Umbilical cord (tissue), 2 donors: Measurements from ENCODE around the gene CACNB4. TPM values are rescaled to one million over a fixed set of nuclear protein-coding genes. Genes with fewer than 3 reads are reported as not detected.
"Not testable (repeated sequence)": the region's sequence is repeated elsewhere in the genome, so short reads cannot be mapped to it uniquely, and the experiment has no call there.

Source experiments
- DNase-seq: peaks from one replicate; pipeline ENCODE4 v3.0.0-alpha.2; 2015; ENCODE audit warnings: low spot score
- total RNA-seq: library from RNA; depleted of rRNA; stranded (reverse); fragments of >200 nt; gene quantifications from one replicate; pipeline ENCODE4 v1.2.3, GENCODE V29; 2014; ENCODE audit warnings: low replicate concordance; ENCODE audit not compliant: insufficient read depth

CACNB4 gene
- total RNA-seq = 40.2 TPM

DNA sequence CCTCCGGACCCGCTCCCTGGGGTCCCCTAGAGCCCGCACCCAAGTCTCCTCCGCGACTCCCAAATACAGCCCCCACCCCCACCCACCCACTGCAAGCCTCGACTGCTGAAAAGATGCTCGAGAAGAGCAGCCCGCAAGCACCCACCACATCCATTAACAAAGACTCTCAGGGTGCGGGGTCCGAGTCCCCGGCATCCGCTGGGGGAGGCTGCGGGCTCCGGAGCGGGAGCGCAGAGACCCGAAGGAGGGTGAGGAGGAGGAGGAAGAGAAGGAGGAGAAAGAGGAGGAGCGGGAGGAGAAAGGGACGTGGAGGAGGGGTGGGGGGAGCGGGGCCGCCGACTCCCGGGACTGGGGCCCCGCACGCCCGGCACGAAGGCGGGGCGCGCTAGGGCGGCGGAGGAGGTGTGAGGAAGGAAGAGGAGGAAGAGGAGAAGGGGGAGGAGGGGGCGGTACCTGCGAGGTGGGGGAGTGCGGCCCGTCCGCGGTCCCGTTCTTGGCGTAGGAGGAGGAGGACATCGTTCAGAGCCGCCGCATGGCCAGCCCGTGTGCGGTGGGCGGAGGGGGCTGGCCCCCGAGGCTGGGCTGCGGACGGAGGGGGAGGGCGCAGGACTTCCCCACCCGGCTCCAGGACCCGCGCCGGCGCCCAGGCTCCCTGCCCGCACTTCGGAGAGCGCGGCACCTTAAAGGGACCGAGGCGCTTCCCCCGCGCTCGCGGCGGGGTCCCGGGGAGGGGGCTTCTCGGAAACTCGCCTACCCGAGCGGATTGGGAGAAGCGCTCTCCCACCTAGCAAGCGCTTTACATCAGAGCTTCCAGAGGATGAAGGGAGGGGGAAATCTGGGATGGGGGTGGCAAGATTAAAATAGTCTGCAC, at the start of gene CACNB4:
Gene CACNB4, minus strand, starts transcription at position 549 of the 871 bp plus-strand sequence.
- peak; percentile 65 for DNase-seq

DNA sequence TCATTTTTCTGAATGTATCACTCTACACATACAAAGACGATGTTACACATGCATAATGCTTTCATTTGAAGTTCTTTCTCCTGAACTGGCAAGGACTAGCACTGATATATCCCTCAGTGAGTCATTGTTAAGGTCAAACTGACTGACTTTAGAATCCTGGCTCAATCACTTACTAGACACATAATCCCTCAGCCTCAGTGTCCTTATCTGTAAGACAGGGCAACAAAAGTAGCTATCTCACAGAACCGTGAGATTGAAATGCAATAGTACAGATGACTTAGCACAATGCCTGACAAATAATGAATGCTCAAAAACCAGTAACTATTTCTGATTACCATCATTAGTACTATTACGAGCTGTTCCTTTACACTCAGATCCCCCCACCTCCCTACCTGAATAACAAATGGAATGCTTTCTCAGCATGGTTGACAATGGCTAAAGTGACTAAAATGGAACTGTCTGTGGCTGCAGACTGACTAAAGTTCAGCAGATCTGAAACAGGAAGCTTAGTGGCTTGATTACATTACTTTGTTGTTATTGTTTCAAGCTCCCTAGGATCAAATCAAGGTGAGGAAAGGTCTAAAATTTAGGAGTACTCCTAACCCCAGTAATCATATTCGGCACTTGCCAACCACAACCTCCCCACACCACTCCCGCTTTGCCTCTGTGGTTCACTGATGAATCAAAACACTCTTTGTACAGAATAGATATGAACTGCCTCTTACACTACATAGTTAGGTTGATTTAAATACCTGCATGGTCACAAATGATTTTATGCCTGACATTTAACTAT, 35.8 kb upstream of the CACNB4 start:
- peak; percentile 87 for DNase-seq

DNA sequence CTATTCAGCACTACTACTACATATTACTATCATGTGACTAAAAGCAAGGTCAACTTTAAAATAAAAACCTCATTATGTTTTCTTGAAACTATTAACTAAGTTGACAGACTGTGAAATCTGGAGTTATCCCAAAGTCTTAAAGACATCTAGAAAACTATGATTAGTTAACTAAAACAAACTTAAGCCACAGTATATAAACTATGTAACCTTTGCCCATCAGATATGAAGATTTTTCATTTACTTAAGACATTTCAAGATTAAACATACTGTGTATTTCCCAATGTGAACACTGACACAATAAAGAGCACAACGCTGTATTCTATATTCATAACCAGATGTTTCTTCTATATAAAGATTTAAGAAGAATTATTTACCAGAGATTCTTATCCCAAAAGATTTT, 33.5 kb upstream of the CACNB4 start:
- DNase-seq = peak; percentile 29

DNA sequence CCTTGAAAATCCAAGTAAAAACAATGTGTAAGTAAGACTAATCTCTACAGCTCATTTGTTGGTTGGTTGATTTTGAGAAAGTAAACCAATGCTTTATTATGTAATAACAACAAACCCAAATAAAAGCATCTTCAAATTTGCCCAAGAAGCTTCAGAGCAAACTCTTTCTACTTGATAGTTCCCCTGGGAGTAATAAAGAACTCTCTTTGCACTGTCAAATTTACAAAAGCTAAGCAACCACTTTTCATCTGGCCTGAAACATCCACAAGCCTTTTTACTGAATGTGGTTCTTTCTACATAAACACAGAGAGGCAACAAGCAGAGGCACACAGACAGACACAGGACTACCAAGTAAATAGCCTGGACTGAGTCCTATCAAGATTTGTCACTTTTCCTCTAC, 28.8 kb upstream of the CACNB4 start:
- peak; percentile 14 for DNase-seq

DNA sequence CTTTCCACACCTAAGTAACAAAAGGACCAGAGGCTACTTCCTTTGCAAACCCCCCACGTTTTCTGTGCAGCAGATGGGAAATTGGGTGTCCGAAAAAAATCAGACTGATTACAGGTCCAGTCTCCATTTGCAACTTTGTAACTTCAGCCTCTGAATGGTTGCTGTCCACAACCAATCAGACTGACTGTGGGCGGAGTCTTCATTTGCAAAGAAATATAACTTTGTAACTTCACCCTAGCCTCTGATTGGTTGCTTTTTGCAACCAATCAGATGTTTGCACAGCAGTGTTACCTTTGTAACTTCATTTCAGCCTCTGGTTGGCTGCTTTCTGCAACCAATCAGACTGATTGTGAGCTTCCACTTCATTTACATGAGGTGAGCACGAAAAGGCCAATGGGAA, 27.8 kb upstream of the CACNB4 start:
- DNase-seq = no peak

DNA sequence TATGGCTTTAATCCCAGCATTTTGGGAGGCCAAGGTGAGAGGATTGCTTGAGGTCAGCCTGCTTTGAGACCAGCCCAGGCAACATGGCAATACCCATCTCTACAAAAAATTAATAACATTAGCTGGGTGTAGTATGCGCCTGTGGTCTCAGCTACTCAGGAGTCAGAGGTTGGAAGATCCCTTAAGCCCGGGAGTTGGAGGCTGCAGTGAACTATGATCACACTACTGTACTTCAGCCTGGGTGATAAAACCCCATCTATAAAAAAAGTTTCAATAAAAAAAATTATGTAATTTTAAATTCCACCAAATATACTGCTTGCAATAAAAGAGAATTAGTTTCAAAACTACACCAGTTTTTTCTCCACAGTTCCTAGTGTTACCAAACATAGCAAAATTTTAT, 23.3 kb upstream of the CACNB4 start:
- peak; percentile 24 for DNase-seq

DNA sequence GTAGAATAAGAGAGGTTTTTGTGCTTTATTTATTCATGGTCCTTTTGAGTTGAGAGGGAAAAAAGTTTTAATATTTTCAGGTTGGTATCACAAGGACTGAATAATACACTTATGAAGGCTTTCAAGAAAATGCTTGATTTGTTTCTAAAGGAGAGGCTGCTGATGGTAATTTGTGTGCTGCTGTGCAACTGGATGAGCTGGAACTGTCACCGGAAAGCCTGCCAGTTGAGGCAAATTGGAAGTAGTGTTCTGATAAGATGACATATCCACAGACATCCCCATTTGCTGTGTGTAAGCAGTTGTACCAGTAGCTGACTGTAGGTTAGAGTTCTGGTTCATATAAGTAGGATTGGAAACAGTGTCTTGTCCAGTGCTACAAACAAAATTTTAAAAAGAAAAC, 21.6 kb upstream of the CACNB4 start:
- DNase-seq = no peak

DNA sequence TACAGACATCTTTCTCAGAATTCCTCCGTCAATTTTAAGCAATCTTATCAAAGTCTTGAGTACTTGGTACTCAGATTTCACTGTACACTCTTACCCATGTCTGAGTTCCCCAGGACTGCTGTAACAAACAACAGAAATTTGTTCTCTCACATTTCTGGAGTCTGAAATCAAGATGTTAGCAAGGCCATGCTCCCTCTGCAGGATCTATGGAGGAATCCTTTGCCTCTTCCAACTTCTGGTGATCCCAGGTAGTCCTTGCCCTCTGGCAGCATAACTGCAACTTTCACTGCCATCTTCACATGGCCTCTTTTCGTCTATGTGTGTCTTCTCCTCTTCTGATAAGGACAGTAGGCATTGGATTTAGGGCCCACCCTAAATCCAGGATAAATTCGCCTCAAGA, 17.1 kb upstream of the CACNB4 start:
- DNase-seq = peak; percentile 40

DNA sequence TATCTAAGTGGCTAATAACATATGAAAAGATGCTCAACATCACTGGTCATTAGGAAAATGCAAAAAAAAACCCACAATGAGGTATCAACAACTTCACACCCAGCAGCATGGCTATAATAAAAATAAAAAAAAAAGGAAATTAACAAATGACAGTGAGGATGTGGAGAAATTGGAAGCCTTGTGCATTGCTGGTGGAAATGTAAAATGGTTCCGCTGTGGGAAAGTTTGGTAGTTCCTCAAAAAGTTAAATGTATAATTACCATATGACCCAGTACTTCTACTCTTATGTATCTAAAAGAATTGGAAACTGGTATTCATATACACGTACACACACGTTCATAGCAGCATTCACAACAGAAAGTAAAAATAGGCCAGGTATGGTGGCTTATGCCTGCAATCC, 15.5 kb upstream of the CACNB4 start:
- no peak for DNase-seq

DNA sequence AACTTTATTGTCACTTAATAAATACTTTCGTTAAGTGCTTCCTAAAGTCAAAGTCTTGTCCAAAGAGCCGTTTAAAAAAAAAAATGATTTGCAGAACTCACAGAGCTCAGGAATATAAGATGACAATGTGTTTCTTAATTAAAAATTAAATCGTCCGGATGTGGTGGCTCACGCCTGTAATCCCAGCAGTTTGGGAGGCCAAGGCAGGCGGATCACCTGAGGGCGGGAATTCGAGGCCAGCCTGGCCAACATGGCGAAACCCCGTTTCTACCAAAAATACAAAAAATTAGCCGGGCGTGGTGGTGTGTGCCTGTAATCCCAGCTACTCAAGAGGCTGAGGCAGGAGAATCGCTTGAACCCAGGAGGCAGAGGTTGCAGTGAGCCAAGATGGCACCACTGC, 8.3 kb upstream of the CACNB4 start:
- DNase-seq = not testable (repeated sequence)

DNA sequence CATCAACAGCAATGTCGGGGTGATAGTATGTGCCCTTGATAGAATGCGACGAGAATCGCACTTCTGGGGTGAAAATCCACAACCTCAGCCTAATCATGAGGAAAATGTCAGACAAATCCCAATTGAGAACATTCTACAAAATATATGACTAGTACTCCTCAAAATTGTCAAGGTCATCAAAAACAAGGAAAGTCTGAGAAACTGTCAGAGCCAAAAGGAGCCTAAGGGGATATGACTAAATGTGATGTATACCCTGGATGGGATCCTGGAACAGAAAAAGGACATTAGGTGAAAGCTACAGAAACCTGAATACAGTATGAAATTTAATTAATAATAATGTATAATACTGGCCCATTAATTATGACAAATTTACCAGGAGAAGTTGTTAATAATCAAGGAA, 7.6 kb upstream of the CACNB4 start:
- no peak for DNase-seq

DNA sequence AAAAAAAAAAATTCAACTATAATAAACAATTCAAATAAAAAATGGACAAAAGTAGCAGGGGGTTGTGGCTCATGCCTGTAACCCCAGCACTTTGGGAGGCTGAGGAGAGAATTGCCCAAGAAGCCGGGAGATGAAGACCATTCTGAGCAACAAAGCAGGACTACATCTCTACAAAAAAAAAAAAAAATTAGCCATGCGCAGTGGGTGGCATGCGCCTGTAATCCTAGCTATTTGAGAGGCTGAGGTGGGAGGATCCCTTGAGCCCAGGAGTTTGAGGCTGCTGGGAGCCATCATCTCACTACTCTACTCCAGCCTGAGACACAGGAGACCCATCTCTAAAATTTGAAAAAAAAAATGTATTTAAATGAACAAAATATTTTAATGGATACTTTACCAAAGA, 4.4 kb upstream of the CACNB4 start:
- no peak for DNase-seq

DNA sequence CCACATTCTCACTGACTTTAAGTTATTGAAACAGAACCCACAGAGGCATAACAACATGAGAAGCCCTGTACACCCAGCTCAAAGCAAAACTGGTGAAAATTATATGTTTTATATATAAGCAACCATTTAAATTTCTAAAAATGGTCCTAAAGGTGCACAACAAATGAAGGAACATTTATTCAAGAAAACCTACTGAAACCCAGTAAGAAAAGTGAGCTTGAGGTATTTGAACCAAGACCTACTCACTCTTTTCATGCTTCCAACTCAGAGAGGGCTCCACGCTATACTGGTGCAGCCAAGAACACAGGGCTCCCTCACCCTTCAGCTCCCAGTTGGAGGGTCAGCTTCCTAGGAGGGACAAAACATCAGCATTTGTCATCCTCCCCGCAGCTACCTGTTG, 2.1 kb upstream of the CACNB4 start:
- DNase-seq = no peak

DNA sequence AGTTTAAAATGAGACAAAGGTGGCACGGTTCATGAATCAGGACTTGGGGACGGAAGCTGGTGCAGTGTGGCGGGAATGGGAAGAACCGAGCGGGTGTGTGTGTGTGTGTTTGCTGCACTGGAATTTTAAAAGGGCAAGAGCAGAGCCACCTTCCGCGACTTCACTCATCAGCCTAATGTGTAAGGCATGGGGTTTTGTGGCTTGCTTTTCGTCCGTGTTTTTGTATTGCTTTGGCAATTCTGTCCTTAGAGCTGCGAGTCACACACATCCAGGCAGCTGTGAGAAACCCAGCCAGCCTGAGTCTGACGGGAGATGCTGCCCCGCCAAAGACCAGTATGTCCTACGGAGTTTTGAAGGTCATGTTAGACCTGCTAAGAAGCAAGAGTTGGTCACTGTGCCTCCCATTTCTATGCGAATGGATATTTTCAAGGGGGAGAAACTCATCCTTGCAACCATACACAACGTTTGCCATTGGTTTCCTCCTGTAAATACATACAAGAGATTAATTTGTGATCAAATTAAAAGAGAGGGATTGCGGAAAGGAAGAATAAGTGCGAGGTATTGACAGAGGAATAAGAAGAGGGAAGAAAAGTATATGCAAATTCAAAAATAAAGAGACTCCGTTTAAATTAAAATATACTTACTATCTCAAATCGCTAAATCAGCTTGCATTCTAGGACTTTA, 665 bp upstream of the CACNB4 start:
- DNase-seq = peak; percentile 32

DNA sequence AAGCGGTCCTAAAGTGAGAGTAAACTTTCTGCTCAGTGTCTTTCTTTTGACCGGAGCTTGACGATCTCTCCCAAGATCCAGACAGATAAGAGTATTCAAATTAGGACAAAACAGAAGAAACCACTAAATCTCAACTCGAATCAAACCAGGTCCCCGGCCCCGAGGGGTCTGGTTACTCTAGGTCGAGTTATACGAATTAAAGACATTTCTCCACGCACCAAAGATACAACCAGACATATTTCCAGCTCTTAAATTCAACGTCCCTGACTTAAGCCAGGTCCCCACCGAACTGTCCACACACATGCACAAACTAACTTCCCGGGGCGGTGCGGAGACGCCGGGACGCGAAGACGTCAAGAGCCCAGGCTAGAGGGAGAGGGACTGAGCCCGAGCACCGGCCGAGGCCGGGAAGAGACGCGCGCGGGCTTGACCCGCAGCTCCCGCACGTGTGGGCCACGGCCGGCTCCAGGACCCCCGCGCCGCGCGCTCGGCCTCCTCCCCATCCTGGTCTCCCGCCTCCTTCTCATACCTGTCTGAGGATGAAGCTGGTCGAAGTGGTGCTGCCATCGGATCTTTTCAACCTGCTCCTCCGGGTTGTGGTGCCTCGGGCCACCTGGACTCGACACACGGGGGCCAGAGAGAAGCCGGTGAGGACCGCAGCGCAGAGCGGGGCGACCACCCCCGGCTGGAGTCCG, 896 bp downstream of the CACNB4 start:
- DNase-seq = peak; percentile 66

DNA sequence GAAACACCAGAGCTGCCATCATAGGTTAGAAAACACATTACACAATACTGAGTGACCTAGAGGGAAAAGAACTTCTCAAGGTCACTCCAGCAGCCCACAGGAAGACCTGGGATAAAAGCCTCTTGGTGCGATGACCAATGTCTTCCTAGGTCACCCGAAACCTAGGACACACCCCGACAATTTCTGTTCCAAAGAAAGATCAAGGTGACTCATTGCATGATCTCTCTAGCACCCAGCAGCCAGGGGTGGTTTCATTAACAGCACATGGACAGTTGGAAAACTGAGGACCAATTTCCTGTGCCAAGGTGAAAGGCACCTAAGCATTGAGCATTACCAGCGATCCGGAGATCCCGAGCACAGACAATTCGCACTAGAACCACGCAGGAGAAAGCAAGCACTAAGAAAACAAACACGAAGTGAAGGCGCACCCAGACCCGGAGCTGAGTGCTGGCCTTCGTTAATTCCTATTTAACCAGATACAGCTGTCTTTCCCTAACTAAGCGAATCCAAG, 1.5 kb downstream of the CACNB4 start:
- DNase-seq = no peak

DNA sequence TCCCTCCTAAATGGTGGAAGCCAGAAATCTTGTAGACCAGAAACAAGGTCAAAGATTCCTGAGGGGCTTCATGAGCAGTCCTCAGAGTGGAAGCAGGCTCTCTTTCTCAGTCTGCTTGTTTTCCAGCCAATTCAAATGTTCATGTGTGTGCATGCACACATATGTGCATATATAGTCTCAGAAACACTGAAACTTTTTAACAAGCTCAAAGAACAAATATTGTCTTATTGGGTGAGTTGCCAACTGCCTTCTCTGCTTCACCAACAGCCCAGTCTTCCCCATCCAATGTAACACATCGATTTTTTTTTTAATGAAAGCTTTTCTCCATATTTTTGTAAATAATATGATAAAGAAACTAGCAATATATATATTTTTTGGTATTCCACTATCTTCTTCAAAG, 3.7 kb downstream of the CACNB4 start:
- DNase-seq = no peak

DNA sequence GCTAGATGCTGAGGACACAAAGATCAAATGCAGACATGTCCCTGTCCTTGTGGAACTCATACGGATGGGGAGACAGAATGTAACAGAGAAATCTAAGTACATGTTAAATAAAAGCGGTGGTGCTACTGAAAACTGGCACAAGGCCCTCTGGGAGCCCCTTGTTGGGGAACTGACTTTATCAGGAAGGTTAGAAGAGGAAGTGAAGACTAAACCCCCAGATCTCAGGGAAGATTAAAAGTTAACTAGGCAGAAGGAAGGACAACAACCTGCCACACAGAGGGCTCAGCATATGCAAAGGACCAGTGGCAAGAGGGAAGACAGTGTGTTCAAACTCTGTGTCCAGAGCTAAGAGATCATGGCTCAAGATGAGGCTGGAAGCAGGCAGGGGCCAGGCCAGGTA, 4.8 kb downstream of the CACNB4 start:
- DNase-seq = no peak

DNA sequence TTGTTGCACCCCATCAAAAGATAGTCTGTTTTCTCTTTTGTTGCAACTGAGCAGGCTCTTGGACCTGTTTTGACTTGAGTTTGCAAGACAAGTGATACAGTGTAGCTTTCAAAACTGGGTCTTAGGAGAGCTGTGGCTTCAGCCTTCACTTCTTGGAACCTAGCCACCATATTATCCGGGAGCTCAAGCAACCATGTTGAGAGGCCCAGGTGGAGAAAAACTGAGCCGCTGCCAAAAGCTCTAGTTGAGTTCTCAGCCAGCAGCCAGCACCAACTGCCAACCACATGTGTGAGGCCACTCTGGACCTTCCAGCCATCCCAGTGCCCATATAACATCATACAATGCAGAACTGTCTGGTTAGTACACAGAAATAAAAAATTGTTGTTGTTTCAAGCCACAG, 5.4 kb downstream of the CACNB4 start:
- DNase-seq = peak; percentile 82

DNA sequence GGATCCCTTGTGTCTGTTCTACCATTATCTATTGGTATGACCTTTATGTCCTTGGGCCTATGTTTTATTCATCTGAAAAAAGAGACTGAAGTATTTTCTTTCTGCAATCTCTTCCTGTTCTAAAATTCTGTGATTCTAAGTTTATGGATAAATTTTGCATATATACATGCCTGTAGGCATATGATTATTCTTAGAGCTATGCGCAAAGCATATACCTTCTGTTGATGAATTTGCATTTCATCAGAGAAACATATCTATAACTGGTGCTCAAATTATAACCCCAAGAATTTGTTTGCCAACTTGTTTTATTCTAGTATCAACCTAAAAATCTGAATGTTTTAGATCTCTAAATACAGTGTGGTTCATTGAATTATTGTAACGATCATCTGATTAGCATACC, 6.7 kb downstream of the CACNB4 start:
- DNase-seq = no peak

DNA sequence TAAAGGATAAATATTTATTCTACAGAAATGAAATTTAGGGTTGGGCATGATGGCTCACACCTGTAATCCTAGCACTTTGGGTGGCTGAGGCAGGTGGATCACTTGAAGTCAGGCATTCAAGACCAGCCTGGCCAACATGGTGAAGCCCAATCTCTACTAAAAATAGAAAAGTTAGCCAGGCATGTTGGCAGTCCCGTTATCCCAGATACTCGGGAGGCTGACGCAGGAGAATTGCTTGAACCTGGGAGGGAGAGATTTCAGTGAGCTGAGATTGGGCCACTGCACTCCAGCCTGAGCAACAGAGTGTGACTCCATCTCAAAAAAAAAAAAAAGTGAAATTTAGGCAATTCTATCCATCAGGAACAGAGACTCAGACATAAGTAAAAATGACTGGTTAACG, 8.1 kb downstream of the CACNB4 start:
- not testable (repeated sequence) for DNase-seq
